OCI-LY7 (cell line): ENCODE results near the gene FBXO2. TPM values are rescaled to one million over a fixed set of nuclear protein-coding genes. Genes with fewer than 3 reads are reported as not detected.
A peak's percentile ranks its signal among the peaks of the same experiment; 100 is the strongest.

ENCODE experiments used
- BruUV-seq: library from RNA; stranded (reverse); fragments of 400-500 nt; replicated peaks from 2 replicates; lab custom pipeline; 2021; lab: Mats Ljungman, UMichigan
- CTCF ChIA-PET: fragments of 300-600 bp; sonication (Branson Sonifier 250); formaldehyde crosslinking; loops from one replicate; lab custom pipeline; 2022; ENCODE audit warnings: antibody characterized with exemption; ENCODE audit not compliant: unreplicated experiment; lab: Charles Lee
- POLR2A ChIA-PET: fragments of 300-600 bp; sonication (Branson Sonifier 250); formaldehyde crosslinking; loops from one replicate; lab custom pipeline; 2022; ENCODE audit warnings: antibody characterized with exemption; lab: Charles Lee
- DNase-seq: peaks from one replicate; pipeline ENCODE4 v3.0.0-alpha.2; 2015; ENCODE audit warnings: low spot score
- H2AFZ ChIP-seq: fragments of 200-600 bp; sonication (generic), shearing (Covaris generic); 2 replicates; pipeline ENCODE4 v1.6.1; 2014; ENCODE audit warnings: mild to moderate bottlenecking, antibody characterized with exemption, low read length, moderate library complexity
- H3K27ac ChIP-seq: fragments of 200-600 bp; sonication (generic); 2 replicates; pipeline ENCODE4 v1.5.1; 2014; ENCODE audit warnings: mixed run types, low read depth, mild to moderate bottlenecking, moderate library complexity, low read length, inconsistent platforms; ENCODE audit not compliant: poor library complexity, severe bottlenecking
- H3K36me3 ChIP-seq: fragments of 200-600 bp; sonication (generic); 2 replicates; pipeline ENCODE4 v1.6.1; 2014; ENCODE audit warnings: mild to moderate bottlenecking, antibody characterized with exemption, low read length, moderate library complexity, mixed read lengths; ENCODE audit not compliant: insufficient read depth
- H3K4me1 ChIP-seq: fragments of 200-600 bp; sonication (generic); 2 replicates; pipeline ENCODE4 v1.5.1; 2014; ENCODE audit warnings: mild to moderate bottlenecking, low read length; ENCODE audit not compliant: insufficient read depth, poor library complexity, severe bottlenecking
- H3K4me2 ChIP-seq: fragments of 200-600 bp; sonication (generic); 2 replicates; pipeline ENCODE4 v1.6.1; 2014; ENCODE audit warnings: mild to moderate bottlenecking, low read length
- H3K4me3 ChIP-seq: fragments of 200-600 bp; sonication (generic); 2 replicates; pipeline ENCODE4 v1.5.1; 2014; ENCODE audit warnings: mild to moderate bottlenecking, low read depth, low read length; ENCODE audit not compliant: poor library complexity, severe bottlenecking
- H3K79me2 ChIP-seq: fragments of 200-600 bp; sonication (generic); 2 replicates; pipeline ENCODE4 v1.6.1; 2016; ENCODE audit warnings: low read depth, mild to moderate bottlenecking, low read length, moderate library complexity, mixed read lengths; ENCODE audit not compliant: insufficient read depth
- H3K9me2 ChIP-seq: fragments of 200-600 bp; sonication (generic); 2 replicates; pipeline ENCODE4 v1.6.1; 2016; ENCODE audit warnings: mild to moderate bottlenecking, low read length, mixed read lengths; ENCODE audit not compliant: insufficient read depth
- H3K9me3 ChIP-seq: fragments of 200-600 bp; sonication (generic); 2 replicates; pipeline ENCODE4 v1.6.1; 2014; ENCODE audit warnings: mild to moderate bottlenecking, mixed run types, low read length, mixed read lengths
- H4K20me1 ChIP-seq: fragments of 200-600 bp; sonication (generic); 2 replicates; pipeline ENCODE4 v1.6.1; 2014; ENCODE audit warnings: mild to moderate bottlenecking, antibody characterized with exemption, low read length, moderate library complexity, mixed read lengths; ENCODE audit not compliant: insufficient read depth
- EZH2phosphoT487 ChIP-seq: fragments of 200-600 bp; sonication (generic); IDR thresholded peaks from 2 replicates; pipeline ENCODE4 v1.6.1; 2018; ENCODE audit warnings: low read depth, borderline replicate concordance, mild to moderate bottlenecking, mixed run types, antibody characterized with exemption, low read length, moderate library complexity, mixed read lengths
- intact Hi-C: fragments of 100-400 bp; cut with micrococcal nuclease; formaldehyde crosslinking; loops from one replicate; pipeline ENCODE4 v1.10.0; 2022; ENCODE audit not compliant: unreplicated experiment
- total RNA-seq, 2 experiments: library from RNA; depleted of rRNA in 1 of 2; stranded (reverse); fragments of >200 nt in 1 of 2; shearing (Covaris generic) in 1 of 2; gene quantifications; 2 replicates each; pipeline ENCODE4 v1.2.3, GENCODE V29; 2014 to 2022
- TF ChIP-seq, protein P1 (sequence below): fragments of 200-600 bp; sonication (generic); conservative IDR thresholded peaks from 2 replicates; pipeline ENCODE4 v1.5.1; 2014; ENCODE audit warnings: mild to moderate bottlenecking, antibody characterized with exemption, low read length, moderate library complexity, mixed read lengths

Gene FBXO2
- total RNA-seq, 2 experiments from 2014 or later, result 2.7 to 6.1 TPM

DNA sequence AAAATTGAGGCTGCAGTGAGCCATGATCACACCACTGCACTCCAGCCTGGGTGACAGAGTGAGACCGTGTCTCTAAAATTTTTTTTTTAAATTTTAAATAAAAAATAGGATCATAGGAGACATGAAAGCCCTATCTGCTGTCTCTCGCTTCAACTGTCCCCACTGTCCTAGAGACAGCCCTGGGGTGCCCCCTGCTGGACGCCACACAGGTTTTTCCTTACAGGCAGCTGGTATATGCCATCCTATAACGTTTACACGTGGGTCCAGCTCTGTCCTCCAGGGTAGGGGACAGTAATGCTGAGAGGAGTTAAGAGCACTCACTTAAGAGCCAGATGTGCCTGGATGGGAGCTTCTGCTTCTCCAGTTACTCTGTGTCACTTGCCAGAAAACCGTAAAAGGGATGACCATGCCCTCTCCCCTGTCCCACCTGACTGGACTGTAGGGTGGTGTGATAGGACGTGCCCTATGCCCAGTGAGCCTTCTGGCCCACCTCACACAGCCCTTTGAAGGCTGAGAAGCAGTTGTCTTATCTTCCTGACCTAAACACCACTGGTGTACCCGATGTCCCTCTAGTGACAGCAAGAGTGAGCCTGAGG is 8.5 kb downstream of the FBXO2 start:
- Histone ChIP-seq H3K27ac (no peak overlapping the region), H3K9me2 (no peaks in the 10 kb centered on the region), H2AFZ (no peak overlapping the region), H3K4me1 (peaks cover 19% of the 10 kb centered on the region), H3K4me2 (no peak overlapping the region), H4K20me1 (no peaks in the 10 kb centered on the region), H3K9me3 (no peaks in the 10 kb centered on the region), H3K4me3 (no peak overlapping the region), H3K36me3 (no peaks in the 10 kb centered on the region), H3K79me2 (no peaks in the 10 kb centered on the region)
- intact Hi-C loops, result loop anchor here (10.0 kb wide), 1 partner anchor 81 kb away; no protein-coding TSS in a partner anchor
- no peak for TF ChIP-seq EZH2phosphoT487
- TF ChIP-seq, protein P1, sequence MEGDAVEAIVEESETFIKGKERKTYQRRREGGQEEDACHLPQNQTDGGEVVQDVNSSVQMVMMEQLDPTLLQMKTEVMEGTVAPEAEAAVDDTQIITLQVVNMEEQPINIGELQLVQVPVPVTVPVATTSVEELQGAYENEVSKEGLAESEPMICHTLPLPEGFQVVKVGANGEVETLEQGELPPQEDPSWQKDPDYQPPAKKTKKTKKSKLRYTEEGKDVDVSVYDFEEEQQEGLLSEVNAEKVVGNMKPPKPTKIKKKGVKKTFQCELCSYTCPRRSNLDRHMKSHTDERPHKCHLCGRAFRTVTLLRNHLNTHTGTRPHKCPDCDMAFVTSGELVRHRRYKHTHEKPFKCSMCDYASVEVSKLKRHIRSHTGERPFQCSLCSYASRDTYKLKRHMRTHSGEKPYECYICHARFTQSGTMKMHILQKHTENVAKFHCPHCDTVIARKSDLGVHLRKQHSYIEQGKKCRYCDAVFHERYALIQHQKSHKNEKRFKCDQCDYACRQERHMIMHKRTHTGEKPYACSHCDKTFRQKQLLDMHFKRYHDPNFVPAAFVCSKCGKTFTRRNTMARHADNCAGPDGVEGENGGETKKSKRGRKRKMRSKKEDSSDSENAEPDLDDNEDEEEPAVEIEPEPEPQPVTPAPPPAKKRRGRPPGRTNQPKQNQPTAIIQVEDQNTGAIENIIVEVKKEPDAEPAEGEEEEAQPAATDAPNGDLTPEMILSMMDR, result peak; percentile 81
- BruUV-seq, result no TSS peak
- peak; percentile 81 for DNase-seq
- ChIA-PET CTCF (no interaction called here), POLR2A (no interaction called here)

DNA sequence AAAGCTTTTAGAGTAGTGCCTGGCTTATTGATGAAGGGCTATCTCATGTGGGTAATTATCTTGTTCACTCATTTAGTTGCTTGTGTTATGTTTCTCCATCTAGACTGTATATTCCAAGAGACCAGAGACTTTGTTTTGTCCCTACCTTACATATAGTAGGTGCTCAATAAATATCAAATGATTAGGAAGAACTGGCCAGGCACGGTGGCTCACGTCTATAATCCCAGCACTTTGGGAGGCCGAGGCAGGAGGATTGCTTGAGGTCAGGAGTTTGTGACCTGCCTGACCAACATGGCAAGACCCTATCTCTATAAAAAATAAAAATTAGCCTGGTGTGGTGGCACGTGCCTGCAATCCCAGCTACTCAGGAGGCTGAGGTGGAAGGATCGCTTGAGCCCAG is 9.0 kb downstream of the FBXO2 start:
- Histone ChIP-seq H3K27ac (no peak overlapping the region), H4K20me1 (no peaks in the 10 kb centered on the region), H3K9me3 (no peaks in the 10 kb centered on the region), H3K4me2 (no peak overlapping the region), H3K4me1 (peaks cover 18% of the 10 kb centered on the region), H3K4me3 (no peak overlapping the region), H3K79me2 (no peaks in the 10 kb centered on the region), H2AFZ (no peak overlapping the region), H3K36me3 (no peaks in the 10 kb centered on the region), H3K9me2 (no peaks in the 10 kb centered on the region)
- POLR2A ChIA-PET, result no interaction called here
- no TSS peak for BruUV-seq
- intact Hi-C loops, result loop anchor here (10.0 kb wide), 1 partner anchor 80 kb away; no protein-coding TSS in a partner anchor
- CTCF ChIA-PET, result no interaction called here
- DNase-seq, result no peak
- TF ChIP-seq, protein P1, result no peak
- no peak for TF ChIP-seq EZH2phosphoT487

DNA sequence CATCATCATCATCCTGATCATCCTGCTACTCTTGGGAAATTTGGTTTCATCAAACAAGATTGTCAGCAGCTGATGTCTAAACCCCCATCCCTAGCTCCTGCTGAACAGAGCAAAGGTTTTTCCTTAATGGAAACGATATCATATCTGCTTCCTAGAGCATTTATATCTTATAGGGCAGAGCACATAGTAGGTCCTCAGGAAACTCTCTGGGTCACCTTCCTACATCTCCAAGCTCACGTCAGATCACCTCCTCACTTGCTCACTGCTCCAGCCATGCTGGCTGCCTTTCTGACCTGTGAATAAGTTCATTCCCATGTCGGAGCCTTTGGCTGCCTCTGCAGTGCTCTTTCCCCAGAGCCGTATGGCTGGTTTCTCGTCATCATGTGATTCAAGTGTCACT is 10.4 kb downstream of the FBXO2 start:
- BruUV-seq, result no TSS peak

More for the DNA sequence above, 10.4 kb downstream of the FBXO2 start:
- no peak overlapping the region for H3K4me2 ChIP-seq
- no peaks in the 10 kb centered on the region for H3K36me3 ChIP-seq
- no peaks in the 10 kb centered on the region for H4K20me1 ChIP-seq
- intact Hi-C loops, result loop anchor here (2.0 to 10.0 kb wide), 4 partner anchors 79 to 607 kb away; no protein-coding TSS in a partner anchor
- no peak overlapping the region for H3K27ac ChIP-seq
- no peaks in the 10 kb centered on the region for H3K9me2 ChIP-seq
- CTCF ChIA-PET, result interaction anchor here (0.7 kb wide), 1 partner anchor 606 kb away, joined by 4 read pairs; no protein-coding TSS in a partner anchor
- DNase-seq, result no peak
- TF ChIP-seq, protein P1, result no peak
- no peak for TF ChIP-seq EZH2phosphoT487
- H2AFZ ChIP-seq, result no peak overlapping the region
- H3K4me1 ChIP-seq, result peaks cover 7% of the 10 kb centered on the region
- H3K4me3 ChIP-seq, result no peak overlapping the region
- no peaks in the 10 kb centered on the region for H3K9me3 ChIP-seq
- H3K79me2 ChIP-seq, result no peaks in the 10 kb centered on the region
- POLR2A ChIA-PET, result interaction anchor here (0.7 kb wide), 3 partner anchors 138 to 1117 kb away, joined by 4 to 7 read pairs (median 7); no protein-coding TSS in a partner anchor
